Measurements from ENCODE around the gene ZSCAN22.
"Not testable (repeated sequence)": the region's sequence is repeated elsewhere in the genome, so short reads cannot be mapped to it uniquely, and the experiment has no call there.

Gene ZSCAN22

GRCh38 chr19:58338825-58339558 lies 12.2 kb downstream of the ZSCAN22 start:
- H3K27me3 ChIP-seq (ENCODE audit: low read depth, low read length), result no peaks in the 10 kb centered on the region
- H3K36me3 ChIP-seq (ENCODE audit: control insufficient read depth in 1 of 2, insufficient read depth in 2 of 2, low read length in 2 of 2), result peaks cover 36 to 64% of the 10 kb centered on the region in 2 donors
- no peak overlapping the region for H3K27ac ChIP-seq (ENCODE audit: low read length)
- H3K9me3 ChIP-seq (ENCODE audit: control insufficient read depth in 1 of 2, low read length in 2 of 2), result no peaks in the 10 kb centered on the region
- no peaks in the 10 kb centered on the region for H3K4me1 ChIP-seq (ENCODE audit: control insufficient read depth in 1 of 2, insufficient read depth in 2 of 2, low read length in 2 of 2)
- H3K4me3 ChIP-seq (ENCODE audit: low read depth in 1 of 2, low read length in 2 of 2), result no peak overlapping the region

GRCh38 chr19:58345558-58345957 lies 18.8 kb downstream of the ZSCAN22 start:
- Histone ChIP-seq H3K4me3 (ENCODE audit: low read depth in 1 of 2, low read length in 2 of 2) (no peak overlapping the region), H3K4me1 (ENCODE audit: control insufficient read depth in 1 of 2, insufficient read depth in 2 of 2, low read length in 2 of 2) (peaks cover 0 to 17% of the 10 kb centered on the region in 2 donors), H3K9me3 (ENCODE audit: control insufficient read depth in 1 of 2, low read length in 2 of 2) (no peaks in the 10 kb centered on the region), H3K27ac (ENCODE audit: low read length) (no peak overlapping the region), H3K27me3 (ENCODE audit: low read depth, low read length) (peaks cover 7% of the 10 kb centered on the region), H3K36me3 (ENCODE audit: control insufficient read depth in 1 of 2, insufficient read depth in 2 of 2, low read length in 2 of 2) (peaks cover 0 to 16% of the 10 kb centered on the region in 2 donors)

- H3K9me3 ChIP-seq (ENCODE audit: control insufficient read depth in 1 of 2, low read length in 2 of 2), result no peaks in the 10 kb centered on the region
- no peak overlapping the region for H3K27ac ChIP-seq (ENCODE audit: low read length)
- H3K4me1 ChIP-seq (ENCODE audit: control insufficient read depth in 1 of 2, insufficient read depth in 2 of 2, low read length in 2 of 2), result peaks cover 0 to 18% of the 10 kb centered on the region in 2 donors
- H3K36me3 ChIP-seq (ENCODE audit: control insufficient read depth in 1 of 2, insufficient read depth in 2 of 2, low read length in 2 of 2), result peaks cover 0 to 4% of the 10 kb centered on the region in 2 donors
- peak overlapping the region; percentile 55 to 62 for H3K4me3 ChIP-seq (ENCODE audit: low read depth in 1 of 2, low read length in 2 of 2)
- peaks cover 10% of the 10 kb centered on the region for H3K27me3 ChIP-seq (ENCODE audit: low read depth, low read length)
Measured at GRCh38 chr19:58346961-58347929, 20.5 kb downstream of the ZSCAN22 start.

- H3K9me3 ChIP-seq (ENCODE audit: control insufficient read depth in 1 of 2, low read length in 2 of 2); H3K36me3 ChIP-seq (ENCODE audit: control insufficient read depth in 1 of 2, insufficient read depth in 2 of 2, low read length in 2 of 2); H3K27ac ChIP-seq (ENCODE audit: low read length): not testable (repeated sequence)
- Histone ChIP-seq H3K27me3 (ENCODE audit: low read depth, low read length) (peaks cover 12% of the 10 kb centered on the region), H3K4me3 (ENCODE audit: low read depth in 1 of 2, low read length in 2 of 2) (peak overlapping the region; percentile 55 to 62), H3K4me1 (ENCODE audit: control insufficient read depth in 1 of 2, insufficient read depth in 2 of 2, low read length in 2 of 2) (peaks cover 0 to 18% of the 10 kb centered on the region in 2 donors)
Measured at GRCh38 chr19:58348080-58348479, 21.3 kb downstream of the ZSCAN22 start.

GRCh38 chr19:58349590-58349989 lies 22.8 kb downstream of the ZSCAN22 start:
- H3K9me3 ChIP-seq (ENCODE audit: control insufficient read depth in 1 of 2, low read length in 2 of 2), result no peaks in the 10 kb centered on the region
- peak overlapping the region in 1 of 2 donors; percentile 54 for H3K4me3 ChIP-seq (ENCODE audit: low read depth in 1 of 2, low read length in 2 of 2)
- peaks cover 0 to 4% of the 10 kb centered on the region in 2 donors for H3K36me3 ChIP-seq (ENCODE audit: control insufficient read depth in 1 of 2, insufficient read depth in 2 of 2, low read length in 2 of 2)
- H3K27me3 ChIP-seq (ENCODE audit: low read depth, low read length), result peaks cover 12% of the 10 kb centered on the region
- no peak overlapping the region for H3K27ac ChIP-seq (ENCODE audit: low read length)
- peaks cover 0 to 18% of the 10 kb centered on the region in 2 donors for H3K4me1 ChIP-seq (ENCODE audit: control insufficient read depth in 1 of 2, insufficient read depth in 2 of 2, low read length in 2 of 2)

GRCh38 chr19:58350001-58350861 lies 23.4 kb downstream of the ZSCAN22 start:
- peaks cover 0 to 4% of the 10 kb centered on the region in 2 donors for H3K36me3 ChIP-seq (ENCODE audit: control insufficient read depth in 1 of 2, insufficient read depth in 2 of 2, low read length in 2 of 2)
- peaks cover 12% of the 10 kb centered on the region for H3K27me3 ChIP-seq (ENCODE audit: low read depth, low read length)
- no peaks in the 10 kb centered on the region for H3K9me3 ChIP-seq (ENCODE audit: control insufficient read depth in 1 of 2, low read length in 2 of 2)
- H3K4me1 ChIP-seq (ENCODE audit: control insufficient read depth in 1 of 2, insufficient read depth in 2 of 2, low read length in 2 of 2), result peaks cover 0 to 18% of the 10 kb centered on the region in 2 donors
- peak overlapping the region in 1 of 2 donors; percentile 54 for H3K4me3 ChIP-seq (ENCODE audit: low read depth in 1 of 2, low read length in 2 of 2)
- H3K27ac ChIP-seq (ENCODE audit: low read length), result no peak overlapping the region

GRCh38 chr19:58350871-58351557 lies 24.2 kb downstream of the ZSCAN22 start:
- Histone ChIP-seq H3K4me1 (ENCODE audit: control insufficient read depth in 1 of 2, insufficient read depth in 2 of 2, low read length in 2 of 2) (peaks cover 0 to 23% of the 10 kb centered on the region in 2 donors), H3K27me3 (ENCODE audit: low read depth, low read length) (peaks cover 13% of the 10 kb centered on the region), H3K9me3 (ENCODE audit: control insufficient read depth in 1 of 2, low read length in 2 of 2) (no peaks in the 10 kb centered on the region), H3K36me3 (ENCODE audit: control insufficient read depth in 1 of 2, insufficient read depth in 2 of 2, low read length in 2 of 2) (peaks cover 0 to 4% of the 10 kb centered on the region in 2 donors), H3K4me3 (ENCODE audit: low read depth in 1 of 2, low read length in 2 of 2) (no peak overlapping the region), H3K27ac (ENCODE audit: low read length) (no peak overlapping the region)

- Histone ChIP-seq H3K27ac (ENCODE audit: low read length) (no peak overlapping the region), H3K36me3 (ENCODE audit: control insufficient read depth in 1 of 2, insufficient read depth in 2 of 2, low read length in 2 of 2) (peaks cover 0 to 4% of the 10 kb centered on the region in 2 donors), H3K4me3 (ENCODE audit: low read depth in 1 of 2, low read length in 2 of 2) (no peak overlapping the region), H3K9me3 (ENCODE audit: control insufficient read depth in 1 of 2, low read length in 2 of 2) (no peaks in the 10 kb centered on the region), H3K27me3 (ENCODE audit: low read depth, low read length) (peaks cover 18% of the 10 kb centered on the region), H3K4me1 (ENCODE audit: control insufficient read depth in 1 of 2, insufficient read depth in 2 of 2, low read length in 2 of 2) (peaks cover 0 to 28% of the 10 kb centered on the region in 2 donors)
Measured at GRCh38 chr19:58351558-58351878, 24.7 kb downstream of the ZSCAN22 start.

GRCh38 chr19:58351990-58352755 lies 25.4 kb downstream of the ZSCAN22 start:
- Histone ChIP-seq H3K4me1 (ENCODE audit: control insufficient read depth in 1 of 2, insufficient read depth in 2 of 2, low read length in 2 of 2) (peaks cover 0 to 32% of the 10 kb centered on the region in 2 donors), H3K27me3 (ENCODE audit: low read depth, low read length) (peaks cover 15% of the 10 kb centered on the region)

More at GRCh38 chr19:58351990-58352755, 25.4 kb downstream of the ZSCAN22 start:
- Histone ChIP-seq H3K36me3 (ENCODE audit: control insufficient read depth in 1 of 2, insufficient read depth in 2 of 2, low read length in 2 of 2) (peaks cover 0 to 4% of the 10 kb centered on the region in 2 donors), H3K9me3 (ENCODE audit: control insufficient read depth in 1 of 2, low read length in 2 of 2) (no peaks in the 10 kb centered on the region), H3K4me3 (ENCODE audit: low read depth in 1 of 2, low read length in 2 of 2) (no peak overlapping the region), H3K27ac (ENCODE audit: low read length) (no peak overlapping the region)

Measured in muscle layer of duodenum (tissue), 2 donors.